ENCODE data around the gene IGSF22.

Gene IGSF22

DNA sequence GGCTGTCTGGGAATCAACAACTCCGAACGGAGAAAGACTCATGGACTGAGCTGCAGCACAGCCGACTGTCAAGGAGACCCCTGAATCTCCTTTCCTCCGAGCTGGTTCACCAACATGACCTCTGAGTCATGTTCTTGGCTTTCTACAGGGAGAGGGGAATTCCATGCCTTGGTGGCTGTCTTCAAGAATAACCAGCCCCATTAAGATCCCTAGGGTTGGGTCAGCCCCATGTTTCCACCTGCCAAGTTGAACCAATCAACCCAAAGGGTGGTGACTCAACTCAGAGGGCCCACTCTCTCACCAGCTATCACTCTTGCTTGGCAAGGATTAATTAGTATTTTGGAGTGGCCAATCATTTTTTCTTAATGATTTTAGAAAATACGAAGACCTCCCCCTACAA lies 28.3 kb upstream of the IGSF22 start:
- Histone ChIP-seq H3K4me3 (replicated peaks; ENCODE audit: low read depth, low read length) (no peak overlapping the region), H3K27me3 (replicated peaks; ENCODE audit: control insufficient read depth, insufficient read depth, low read length) (no peaks in the 10 kb centered on the region; the same call in 1 of the 2 replicates), H3K36me3 (ENCODE audit: control insufficient read depth, insufficient read depth, low read length) (no peaks in the 10 kb centered on the region)
- TF ChIP-seq, protein P1, sequence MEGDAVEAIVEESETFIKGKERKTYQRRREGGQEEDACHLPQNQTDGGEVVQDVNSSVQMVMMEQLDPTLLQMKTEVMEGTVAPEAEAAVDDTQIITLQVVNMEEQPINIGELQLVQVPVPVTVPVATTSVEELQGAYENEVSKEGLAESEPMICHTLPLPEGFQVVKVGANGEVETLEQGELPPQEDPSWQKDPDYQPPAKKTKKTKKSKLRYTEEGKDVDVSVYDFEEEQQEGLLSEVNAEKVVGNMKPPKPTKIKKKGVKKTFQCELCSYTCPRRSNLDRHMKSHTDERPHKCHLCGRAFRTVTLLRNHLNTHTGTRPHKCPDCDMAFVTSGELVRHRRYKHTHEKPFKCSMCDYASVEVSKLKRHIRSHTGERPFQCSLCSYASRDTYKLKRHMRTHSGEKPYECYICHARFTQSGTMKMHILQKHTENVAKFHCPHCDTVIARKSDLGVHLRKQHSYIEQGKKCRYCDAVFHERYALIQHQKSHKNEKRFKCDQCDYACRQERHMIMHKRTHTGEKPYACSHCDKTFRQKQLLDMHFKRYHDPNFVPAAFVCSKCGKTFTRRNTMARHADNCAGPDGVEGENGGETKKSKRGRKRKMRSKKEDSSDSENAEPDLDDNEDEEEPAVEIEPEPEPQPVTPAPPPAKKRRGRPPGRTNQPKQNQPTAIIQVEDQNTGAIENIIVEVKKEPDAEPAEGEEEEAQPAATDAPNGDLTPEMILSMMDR (IDR thresholded peaks at IDR 0.05; ENCODE audit: insufficient read depth, low read length, poor library complexity, severe bottlenecking): no peak
- no peak for DNase-seq (ENCODE audit: extremely low read depth, insufficient read length)

GRCh38 chr11:18752502-18752901 lies 26.5 kb upstream of the IGSF22 start:
- H3K4me3 ChIP-seq (replicated peaks; ENCODE audit: low read depth, low read length): no peak overlapping the region
- DNase-seq (ENCODE audit: extremely low read depth, insufficient read length): no peak
- TF ChIP-seq, protein P1 (IDR thresholded peaks at IDR 0.05; ENCODE audit: insufficient read depth, low read length, poor library complexity, severe bottlenecking): no peak
- H3K36me3 ChIP-seq (ENCODE audit: control insufficient read depth, insufficient read depth, low read length): no peaks in the 10 kb centered on the region
- H3K27me3 ChIP-seq (replicated peaks; ENCODE audit: control insufficient read depth, insufficient read depth, low read length): no peaks in the 10 kb centered on the region; the same call in 1 of the 2 replicates

GRCh38 chr11:18750944-18751343 lies 25.0 kb upstream of the IGSF22 start:
- Histone ChIP-seq H3K4me3 (replicated peaks; ENCODE audit: low read depth, low read length) (no peak overlapping the region), H3K27me3 (replicated peaks; ENCODE audit: control insufficient read depth, insufficient read depth, low read length) (no peaks in the 10 kb centered on the region; the same call in 1 of the 2 replicates), H3K36me3 (ENCODE audit: control insufficient read depth, insufficient read depth, low read length) (no peaks in the 10 kb centered on the region)
- DNase-seq (ENCODE audit: extremely low read depth, insufficient read length): no peak
- TF ChIP-seq, protein P1 (IDR thresholded peaks at IDR 0.05; ENCODE audit: insufficient read depth, low read length, poor library complexity, severe bottlenecking): no peak

- H3K27me3 ChIP-seq (replicated peaks; ENCODE audit: control insufficient read depth, insufficient read depth, low read length): no peaks in the 10 kb centered on the region; the same call in 1 of the 2 replicates
- TF ChIP-seq, protein P1 (IDR thresholded peaks at IDR 0.05; ENCODE audit: insufficient read depth, low read length, poor library complexity, severe bottlenecking): no peak
- no peaks in the 10 kb centered on the region for H3K36me3 ChIP-seq (ENCODE audit: control insufficient read depth, insufficient read depth, low read length)
- H3K4me3 ChIP-seq (replicated peaks; ENCODE audit: low read depth, low read length): no peak overlapping the region
- no peak for DNase-seq (ENCODE audit: extremely low read depth, insufficient read length)
Observed at GRCh38 chr11:18749681-18750319, 23.8 kb upstream of the IGSF22 start.

DNA sequence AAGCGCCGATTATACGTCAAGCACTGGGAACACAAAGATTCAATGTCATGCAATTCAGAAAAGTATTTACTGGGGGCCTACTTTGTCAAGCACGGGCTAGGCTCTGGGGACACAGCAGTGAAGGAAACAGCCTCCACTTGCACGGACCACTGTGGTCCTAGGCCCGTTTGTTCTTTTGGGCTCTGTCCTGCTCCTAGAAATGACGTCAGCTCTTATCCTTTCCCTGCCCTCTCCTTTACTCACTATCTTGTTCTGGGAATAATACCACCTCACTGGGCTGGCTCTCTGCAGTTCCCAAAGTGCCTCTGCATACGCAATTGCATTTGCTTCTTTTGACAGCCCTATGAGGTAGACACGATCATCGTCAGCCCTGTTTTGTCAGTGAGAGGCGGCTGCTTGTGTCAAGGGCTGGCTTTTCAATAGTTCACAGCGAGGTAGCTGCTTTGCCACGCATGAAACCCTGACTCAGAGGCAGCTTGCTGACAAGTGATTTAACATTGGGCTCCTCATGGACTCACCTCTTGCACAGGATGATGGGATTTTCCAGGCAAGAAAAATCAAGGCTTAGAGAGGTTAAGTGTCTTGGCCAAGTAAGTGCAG lies 22.9 kb upstream of the IGSF22 start:
- Histone ChIP-seq H3K27me3 (replicated peaks; ENCODE audit: control insufficient read depth, insufficient read depth, low read length) (no peaks in the 10 kb centered on the region; the same call in 1 of the 2 replicates), H3K36me3 (ENCODE audit: control insufficient read depth, insufficient read depth, low read length) (no peaks in the 10 kb centered on the region), H3K4me3 (replicated peaks; ENCODE audit: low read depth, low read length) (no peak overlapping the region)
- DNase-seq (ENCODE audit: extremely low read depth, insufficient read length): no peak
- TF ChIP-seq, protein P1 (IDR thresholded peaks at IDR 0.05; ENCODE audit: insufficient read depth, low read length, poor library complexity, severe bottlenecking): no peak

Measured in GM06990 (cell line).